HL-60 (cell line): ENCODE data around the gene CPB1.

Experiments used
- DNase-seq, 2 experiments: peaks; one replicate each; pipeline ENCODE4 v3.0.0-alpha.2; 2010 to 2020; ENCODE audit warnings: low read depth in 1 of 2, low spot score in 1 of 2
- H3K27ac ChIP-seq: fragments of 250-450 bp; sonication (Bioruptor Pico); replicated peaks from 2 replicates; pipeline ENCODE4 v1.5.1; 2020; ENCODE audit warnings: mild to moderate bottlenecking, moderate library complexity
- H3K27me3 ChIP-seq: fragments of 250-450 bp; sonication (Bioruptor Pico); 2 replicates; pipeline ENCODE4 v1.5.1; 2021; ENCODE audit warnings: mild to moderate bottlenecking, moderate library complexity; ENCODE audit not compliant: insufficient read depth, poor library complexity, severe bottlenecking
- H3K4me3 ChIP-seq: replicated peaks from 2 replicates; pipeline ENCODE4 v1.5.1; 2011; ENCODE audit warnings: mild to moderate bottlenecking, control low read depth, low read length; ENCODE audit not compliant: insufficient read depth
- GABPA ChIP-seq: IDR thresholded peaks from 2 replicates; pipeline ENCODE4 v1.6.1; 2012; ENCODE audit warnings: low read depth
- POLR2AphosphoS5 ChIP-seq: IDR thresholded peaks from 2 replicates; pipeline ENCODE4 v1.6.1; 2012; ENCODE audit warnings: low read depth
- SPI1 ChIP-seq: IDR thresholded peaks from 2 replicates; pipeline ENCODE4 v1.6.1; 2012; ENCODE audit warnings: low read depth, mild to moderate bottlenecking, borderline replicate concordance
- TF ChIP-seq, protein P1 (sequence below): IDR thresholded peaks from one replicate; pipeline ENCODE4 v1.5.1; 2011; ENCODE audit warnings: low read length, control low read depth, inconsistent platforms; ENCODE audit not compliant: insufficient read depth
- TF ChIP-seq, protein P2 (sequence below): IDR thresholded peaks from 2 replicates; pipeline ENCODE4 v1.6.1; 2012; ENCODE audit warnings: low read depth; ENCODE audit not compliant: insufficient replicate concordance

CPB1 gene

DNA sequence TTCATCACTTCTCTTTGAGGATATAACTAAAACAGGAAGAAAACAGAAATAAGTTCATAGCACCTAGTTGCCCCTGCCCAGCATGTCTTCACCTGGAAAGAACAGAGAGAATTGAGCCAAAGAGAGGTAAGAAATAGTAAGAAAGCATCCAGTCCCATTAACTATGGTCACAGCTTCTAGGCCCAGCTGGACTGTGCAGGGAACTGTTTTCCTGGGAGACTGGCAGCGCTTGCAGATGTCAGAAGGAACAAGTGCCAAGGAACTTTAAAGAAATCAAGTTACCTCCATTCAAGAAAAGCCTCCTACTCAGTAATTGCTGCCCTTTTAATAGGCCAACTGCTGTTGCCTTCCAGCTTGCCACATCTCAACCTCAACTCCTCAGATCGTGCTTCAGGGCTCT is 17.8 kb upstream of the CPB1 start:
- DNase-seq = no peak
- H3K27ac ChIP-seq = no peak overlapping the region
- TF ChIP-seq, protein P1, sequence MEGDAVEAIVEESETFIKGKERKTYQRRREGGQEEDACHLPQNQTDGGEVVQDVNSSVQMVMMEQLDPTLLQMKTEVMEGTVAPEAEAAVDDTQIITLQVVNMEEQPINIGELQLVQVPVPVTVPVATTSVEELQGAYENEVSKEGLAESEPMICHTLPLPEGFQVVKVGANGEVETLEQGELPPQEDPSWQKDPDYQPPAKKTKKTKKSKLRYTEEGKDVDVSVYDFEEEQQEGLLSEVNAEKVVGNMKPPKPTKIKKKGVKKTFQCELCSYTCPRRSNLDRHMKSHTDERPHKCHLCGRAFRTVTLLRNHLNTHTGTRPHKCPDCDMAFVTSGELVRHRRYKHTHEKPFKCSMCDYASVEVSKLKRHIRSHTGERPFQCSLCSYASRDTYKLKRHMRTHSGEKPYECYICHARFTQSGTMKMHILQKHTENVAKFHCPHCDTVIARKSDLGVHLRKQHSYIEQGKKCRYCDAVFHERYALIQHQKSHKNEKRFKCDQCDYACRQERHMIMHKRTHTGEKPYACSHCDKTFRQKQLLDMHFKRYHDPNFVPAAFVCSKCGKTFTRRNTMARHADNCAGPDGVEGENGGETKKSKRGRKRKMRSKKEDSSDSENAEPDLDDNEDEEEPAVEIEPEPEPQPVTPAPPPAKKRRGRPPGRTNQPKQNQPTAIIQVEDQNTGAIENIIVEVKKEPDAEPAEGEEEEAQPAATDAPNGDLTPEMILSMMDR = no peak
- no peak for TF ChIP-seq GABPA
- H3K4me3 ChIP-seq = no peak overlapping the region
- H3K27me3 ChIP-seq = peaks cover 4% of the 10 kb centered on the region

DNA sequence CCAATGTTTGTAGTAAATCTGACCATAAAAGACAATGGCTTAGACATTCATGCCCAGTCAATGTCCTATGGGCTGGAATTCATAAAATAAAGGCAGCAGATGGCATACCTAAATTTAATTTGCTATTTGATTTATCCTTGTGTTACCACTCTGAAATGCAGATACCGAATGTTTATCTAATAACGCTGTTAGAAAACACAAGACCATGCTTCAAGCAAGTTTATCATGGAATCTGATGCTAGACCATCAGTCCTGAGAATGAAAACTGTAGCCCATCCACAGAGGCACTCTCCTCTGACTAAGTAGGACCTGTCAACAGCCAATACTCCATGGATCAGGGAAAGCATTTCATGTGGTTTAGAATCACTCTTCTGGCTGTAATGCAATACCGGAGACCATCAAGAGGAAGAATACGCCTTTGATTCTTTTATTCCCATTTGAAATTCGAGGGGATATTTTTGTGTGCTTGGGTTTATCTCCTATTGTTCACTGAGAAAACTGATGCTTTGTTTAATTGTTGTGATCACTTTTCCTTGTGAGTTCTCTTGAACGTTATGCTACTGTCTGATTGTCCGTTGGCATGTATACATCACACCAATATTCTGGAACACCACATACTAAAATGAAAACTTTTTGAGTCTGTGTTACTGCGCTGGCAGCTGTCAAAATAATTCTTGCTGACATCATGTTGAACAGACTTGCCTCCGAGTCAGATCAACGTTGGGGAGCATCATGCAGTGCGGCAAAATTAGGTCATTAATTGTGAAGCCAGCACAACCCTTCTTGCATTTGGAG is 12.1 kb upstream of the CPB1 start:
- TF ChIP-seq POLR2AphosphoS5 (no peak), GABPA (no peak), SPI1 (no peak)
- TF ChIP-seq, protein P2, sequence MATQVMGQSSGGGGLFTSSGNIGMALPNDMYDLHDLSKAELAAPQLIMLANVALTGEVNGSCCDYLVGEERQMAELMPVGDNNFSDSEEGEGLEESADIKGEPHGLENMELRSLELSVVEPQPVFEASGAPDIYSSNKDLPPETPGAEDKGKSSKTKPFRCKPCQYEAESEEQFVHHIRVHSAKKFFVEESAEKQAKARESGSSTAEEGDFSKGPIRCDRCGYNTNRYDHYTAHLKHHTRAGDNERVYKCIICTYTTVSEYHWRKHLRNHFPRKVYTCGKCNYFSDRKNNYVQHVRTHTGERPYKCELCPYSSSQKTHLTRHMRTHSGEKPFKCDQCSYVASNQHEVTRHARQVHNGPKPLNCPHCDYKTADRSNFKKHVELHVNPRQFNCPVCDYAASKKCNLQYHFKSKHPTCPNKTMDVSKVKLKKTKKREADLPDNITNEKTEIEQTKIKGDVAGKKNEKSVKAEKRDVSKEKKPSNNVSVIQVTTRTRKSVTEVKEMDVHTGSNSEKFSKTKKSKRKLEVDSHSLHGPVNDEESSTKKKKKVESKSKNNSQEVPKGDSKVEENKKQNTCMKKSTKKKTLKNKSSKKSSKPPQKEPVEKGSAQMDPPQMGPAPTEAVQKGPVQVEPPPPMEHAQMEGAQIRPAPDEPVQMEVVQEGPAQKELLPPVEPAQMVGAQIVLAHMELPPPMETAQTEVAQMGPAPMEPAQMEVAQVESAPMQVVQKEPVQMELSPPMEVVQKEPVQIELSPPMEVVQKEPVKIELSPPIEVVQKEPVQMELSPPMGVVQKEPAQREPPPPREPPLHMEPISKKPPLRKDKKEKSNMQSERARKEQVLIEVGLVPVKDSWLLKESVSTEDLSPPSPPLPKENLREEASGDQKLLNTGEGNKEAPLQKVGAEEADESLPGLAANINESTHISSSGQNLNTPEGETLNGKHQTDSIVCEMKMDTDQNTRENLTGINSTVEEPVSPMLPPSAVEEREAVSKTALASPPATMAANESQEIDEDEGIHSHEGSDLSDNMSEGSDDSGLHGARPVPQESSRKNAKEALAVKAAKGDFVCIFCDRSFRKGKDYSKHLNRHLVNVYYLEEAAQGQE = no peak
- TF ChIP-seq, protein P1 = no peak
- H3K27ac ChIP-seq = no peak overlapping the region
- no peak overlapping the region for H3K4me3 ChIP-seq
- no peak for DNase-seq
- H3K27me3 ChIP-seq = no peaks in the 10 kb centered on the region

DNA sequence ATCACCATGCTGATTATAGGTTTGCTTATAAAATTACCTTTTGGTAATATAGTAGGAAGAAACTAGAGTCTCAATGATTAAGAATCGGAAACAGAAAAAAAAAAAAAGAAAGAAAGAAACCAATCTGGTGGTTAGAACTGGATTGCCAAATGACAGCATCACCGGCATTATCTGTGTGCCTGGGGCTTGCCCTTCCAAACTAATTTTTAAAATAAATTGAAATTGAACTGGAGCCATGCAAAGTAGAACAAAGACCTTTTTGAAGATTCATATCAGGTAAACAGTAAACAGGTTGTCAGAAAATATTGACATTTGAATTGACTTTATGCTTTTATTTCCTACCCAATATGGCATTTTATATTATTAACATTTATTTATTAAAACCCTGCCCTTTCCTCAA is 11.2 kb upstream of the CPB1 start:
- TF ChIP-seq POLR2AphosphoS5 (no peak), GABPA (no peak), SPI1 (no peak)
- TF ChIP-seq, protein P1 = no peak
- DNase-seq = no peak
- Histone ChIP-seq H3K27ac (no peak overlapping the region), H3K4me3 (no peak overlapping the region), H3K27me3 (no peaks in the 10 kb centered on the region)

DNA sequence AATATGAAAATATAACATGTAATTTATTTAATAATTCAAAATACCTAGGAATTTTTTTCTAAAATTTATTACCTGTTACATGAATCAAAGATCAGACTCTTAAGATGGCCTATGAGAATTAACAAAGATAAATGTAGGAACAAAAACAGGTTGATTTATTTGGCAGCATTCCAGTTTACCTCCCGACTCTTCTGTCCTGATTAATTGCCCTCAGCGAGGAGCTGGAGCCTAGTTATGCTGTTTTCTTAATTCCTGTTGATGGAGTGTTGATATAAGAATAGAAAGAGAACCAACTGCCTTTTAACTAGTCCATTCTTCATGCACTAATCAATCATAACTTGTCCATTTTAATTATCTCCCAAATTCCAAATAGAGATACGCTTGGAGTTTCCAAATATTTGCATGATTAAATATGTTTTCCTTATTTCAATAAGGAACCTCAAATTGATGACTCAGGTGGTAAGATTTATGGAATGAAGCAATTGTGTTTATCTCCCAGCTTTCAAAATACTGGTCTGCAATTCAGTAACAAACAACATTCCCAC is 10.6 kb upstream of the CPB1 start:
- H3K27me3 ChIP-seq = no peaks in the 10 kb centered on the region
- no peak for DNase-seq
- no peak overlapping the region for H3K4me3 ChIP-seq
- TF ChIP-seq SPI1 (no peak), POLR2AphosphoS5 (no peak), GABPA (no peak)
- TF ChIP-seq, protein P2 = no peak
- TF ChIP-seq, protein P1 = no peak
- no peak overlapping the region for H3K27ac ChIP-seq
